ENCODE data around the gene TMEM94. TPM values are rescaled to one million over a fixed set of nuclear protein-coding genes. Genes with fewer than 3 reads are reported as not detected.

TMEM94 gene
- total and polyA plus RNA-seq, 2 of the 13 experiments (the other 11 are each of a cell fraction or from before 2014, with no cell fraction given), result 32.6 to 134 TPM

DNA sequence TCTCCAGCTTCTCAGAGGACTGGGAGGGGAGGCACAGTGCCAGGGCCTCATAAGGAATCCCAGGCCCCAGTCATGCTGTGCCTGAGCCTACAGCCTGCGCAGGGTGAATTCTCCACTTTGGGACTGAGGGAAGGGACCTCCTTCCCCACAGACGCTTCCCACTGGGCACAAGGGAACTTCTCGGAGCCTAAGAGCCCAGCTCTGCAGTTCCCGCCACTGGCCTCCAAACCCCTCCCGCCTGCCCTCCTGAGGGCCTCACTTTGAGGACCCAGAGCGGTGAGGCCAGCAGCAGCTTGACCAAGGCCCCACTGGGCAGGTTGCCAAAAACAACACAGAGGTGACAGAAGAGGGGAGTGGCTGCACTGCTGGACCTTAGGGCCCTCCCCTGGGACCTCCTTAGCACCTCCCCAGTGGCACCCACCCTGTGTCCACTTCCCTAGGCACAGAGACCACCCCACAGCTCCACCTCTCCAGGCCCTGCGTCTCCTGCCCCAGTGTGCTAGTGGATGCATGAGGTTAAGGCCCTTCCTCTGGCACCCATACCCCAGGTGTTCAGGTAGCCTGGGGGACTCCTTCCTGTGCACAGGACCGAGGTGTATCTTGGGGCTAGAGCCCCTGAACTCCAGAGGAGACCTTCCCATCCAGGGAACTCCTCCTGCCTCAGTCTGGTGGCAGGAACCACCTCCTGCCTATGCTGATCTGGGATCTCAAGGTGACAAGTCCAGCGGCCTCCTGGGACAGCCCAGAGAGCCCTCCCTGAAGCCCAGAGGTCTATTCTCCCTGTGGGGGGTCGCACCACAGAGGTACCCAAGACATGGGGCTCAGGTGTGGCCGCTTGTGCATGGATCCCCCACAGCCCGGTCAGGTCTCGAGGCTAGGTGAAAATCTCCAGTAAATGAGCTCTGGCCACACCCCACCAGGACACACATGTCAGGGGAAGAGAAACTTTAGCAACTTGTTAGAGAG lies 55.5 kb downstream of the TMEM94 start (continued):
- TF ChIP-seq, protein P1, sequence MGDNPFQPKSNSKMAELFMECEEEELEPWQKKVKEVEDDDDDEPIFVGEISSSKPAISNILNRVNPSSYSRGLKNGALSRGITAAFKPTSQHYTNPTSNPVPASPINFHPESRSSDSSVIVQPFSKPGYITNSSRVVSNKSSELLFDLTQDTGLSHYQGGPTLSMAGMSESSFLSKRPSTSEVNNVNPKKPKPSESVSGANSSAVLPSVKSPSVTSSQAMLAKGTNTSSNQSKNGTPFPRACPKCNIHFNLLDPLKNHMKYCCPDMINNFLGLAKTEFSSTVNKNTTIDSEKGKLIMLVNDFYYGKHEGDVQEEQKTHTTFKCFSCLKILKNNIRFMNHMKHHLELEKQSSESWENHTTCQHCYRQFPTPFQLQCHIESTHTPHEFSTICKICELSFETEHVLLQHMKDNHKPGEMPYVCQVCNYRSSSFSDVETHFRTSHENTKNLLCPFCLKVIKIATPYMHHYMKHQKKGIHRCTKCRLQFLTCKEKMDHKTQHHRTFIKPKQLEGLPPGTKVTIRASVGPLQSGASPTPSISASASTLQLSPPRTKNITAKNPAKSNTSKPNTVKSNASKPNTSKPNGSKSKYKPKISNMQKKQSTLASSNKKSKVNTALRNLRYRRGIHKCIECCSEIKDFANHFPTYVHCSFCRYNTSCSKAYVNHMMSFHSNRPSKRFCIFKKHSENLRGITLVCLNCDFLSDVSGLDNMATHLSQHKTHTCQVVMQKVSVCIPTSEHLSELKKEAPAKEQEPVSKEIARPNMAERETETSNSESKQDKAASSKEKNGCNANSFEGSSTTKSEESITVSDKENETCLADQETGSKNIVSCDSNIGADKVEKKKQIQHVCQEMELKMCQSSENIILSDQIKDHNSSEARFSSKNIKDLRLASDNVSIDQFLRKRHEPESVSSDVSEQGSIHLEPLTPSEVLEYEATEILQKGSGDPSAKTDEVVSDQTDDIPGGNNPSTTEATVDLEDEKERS (CRISPR knock-in tag; IDR thresholded peaks at IDR 0.05), result peak; percentile 92; the same call in 1 of the 2 replicates
- TF ChIP-seq ZSCAN5A (CRISPR knock-in tag; IDR thresholded peaks at IDR 0.05; ENCODE audit: borderline replicate concordance) (no peak), ZNF160 (CRISPR knock-in tag; IDR thresholded peaks at IDR 0.05) (peak; percentile 82; the same call in 1 of the 2 replicates), ZNF230 (CRISPR knock-in tag; IDR thresholded peaks at IDR 0.05) (0 out of 2 replicates have a peak, but pooled peaks have one; percentile 15), ZNF639 (CRISPR knock-in tag; conservative IDR thresholded peaks at IDR 0.05) (peak; percentile 85), HMGA1 (CRISPR knock-in tag; conservative IDR thresholded peaks at IDR 0.05) (no peak), TOE1 (CRISPR knock-in tag; IDR thresholded peaks at IDR 0.05) (no peak), ATF4 (CRISPR knock-in tag; IDR thresholded peaks at IDR 0.05) (no peak), MAX (IDR thresholded peaks at IDR 0.05) (peak; percentile 90), ETS1 (CRISPR knock-in tag; IDR thresholded peaks at IDR 0.05) (no peak), KAT8 (CRISPR knock-in tag; IDR thresholded peaks at IDR 0.05) (peak; percentile 75), ETV5 (CRISPR knock-in tag; IDR thresholded peaks at IDR 0.05; ENCODE audit: borderline replicate concordance) (peak; percentile 36; the same call in 1 of the 2 replicates)
- TF ChIP-seq, protein P2, sequence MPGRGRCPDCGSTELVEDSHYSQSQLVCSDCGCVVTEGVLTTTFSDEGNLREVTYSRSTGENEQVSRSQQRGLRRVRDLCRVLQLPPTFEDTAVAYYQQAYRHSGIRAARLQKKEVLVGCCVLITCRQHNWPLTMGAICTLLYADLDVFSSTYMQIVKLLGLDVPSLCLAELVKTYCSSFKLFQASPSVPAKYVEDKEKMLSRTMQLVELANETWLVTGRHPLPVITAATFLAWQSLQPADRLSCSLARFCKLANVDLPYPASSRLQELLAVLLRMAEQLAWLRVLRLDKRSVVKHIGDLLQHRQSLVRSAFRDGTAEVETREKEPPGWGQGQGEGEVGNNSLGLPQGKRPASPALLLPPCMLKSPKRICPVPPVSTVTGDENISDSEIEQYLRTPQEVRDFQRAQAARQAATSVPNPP (CRISPR knock-in tag; IDR thresholded peaks at IDR 0.05), result no peak
- TF ChIP-seq, protein P3, sequence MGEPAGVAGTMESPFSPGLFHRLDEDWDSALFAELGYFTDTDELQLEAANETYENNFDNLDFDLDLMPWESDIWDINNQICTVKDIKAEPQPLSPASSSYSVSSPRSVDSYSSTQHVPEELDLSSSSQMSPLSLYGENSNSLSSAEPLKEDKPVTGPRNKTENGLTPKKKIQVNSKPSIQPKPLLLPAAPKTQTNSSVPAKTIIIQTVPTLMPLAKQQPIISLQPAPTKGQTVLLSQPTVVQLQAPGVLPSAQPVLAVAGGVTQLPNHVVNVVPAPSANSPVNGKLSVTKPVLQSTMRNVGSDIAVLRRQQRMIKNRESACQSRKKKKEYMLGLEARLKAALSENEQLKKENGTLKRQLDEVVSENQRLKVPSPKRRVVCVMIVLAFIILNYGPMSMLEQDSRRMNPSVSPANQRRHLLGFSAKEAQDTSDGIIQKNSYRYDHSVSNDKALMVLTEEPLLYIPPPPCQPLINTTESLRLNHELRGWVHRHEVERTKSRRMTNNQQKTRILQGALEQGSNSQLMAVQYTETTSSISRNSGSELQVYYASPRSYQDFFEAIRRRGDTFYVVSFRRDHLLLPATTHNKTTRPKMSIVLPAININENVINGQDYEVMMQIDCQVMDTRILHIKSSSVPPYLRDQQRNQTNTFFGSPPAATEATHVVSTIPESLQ (CRISPR knock-in tag; conservative IDR thresholded peaks at IDR 0.05), result no peak

Measured in HepG2 (cell line).